Renal cortical epithelial cell (primary cell): ENCODE results near the gene OR52E2. TPM values are rescaled to one million over a fixed set of nuclear protein-coding genes. Genes with fewer than 3 reads are reported as not detected.
"Not testable (repeated sequence)": the region's sequence is repeated elsewhere in the genome, so short reads cannot be mapped to it uniquely, and the experiment has no call there.

Source experiments
- DNase-seq: peaks from one replicate; pipeline ENCODE4 v3.0.0-alpha.2; 2011; ENCODE audit warnings: low read depth
- total RNA-seq: library from RNA; depleted of rRNA; stranded (reverse); fragments of >200 nt; gene quantifications from 2 replicates; pipeline ENCODE4 v1.2.3, GENCODE V29; 2014

Gene OR52E2
- total RNA-seq, result not detected in 2 replicates

DNA sequence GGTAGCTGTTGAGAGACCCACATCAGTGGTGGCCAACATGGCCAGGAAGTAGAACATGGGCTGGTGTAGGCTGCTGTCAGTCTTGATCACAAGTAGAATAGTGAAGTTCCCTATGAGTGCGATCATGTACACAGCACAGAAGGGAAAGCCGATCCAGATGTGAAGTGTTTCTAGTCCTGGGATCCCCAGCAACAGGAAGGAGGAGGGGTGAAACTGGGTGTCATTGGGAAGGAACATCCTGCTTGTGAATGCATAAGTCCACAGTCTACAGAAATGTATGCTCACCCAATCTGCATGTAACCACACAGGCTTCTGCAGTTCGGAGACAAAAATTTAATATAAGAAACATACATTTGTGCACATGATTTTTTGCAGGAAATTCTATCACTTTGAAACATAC is at the start of gene OR52E2:
OR52E2 (minus strand) TSS at position 237 of the 400 bp plus-strand sequence; CDS start at position 237, 0 bp downstream.
- no peak for DNase-seq

DNA sequence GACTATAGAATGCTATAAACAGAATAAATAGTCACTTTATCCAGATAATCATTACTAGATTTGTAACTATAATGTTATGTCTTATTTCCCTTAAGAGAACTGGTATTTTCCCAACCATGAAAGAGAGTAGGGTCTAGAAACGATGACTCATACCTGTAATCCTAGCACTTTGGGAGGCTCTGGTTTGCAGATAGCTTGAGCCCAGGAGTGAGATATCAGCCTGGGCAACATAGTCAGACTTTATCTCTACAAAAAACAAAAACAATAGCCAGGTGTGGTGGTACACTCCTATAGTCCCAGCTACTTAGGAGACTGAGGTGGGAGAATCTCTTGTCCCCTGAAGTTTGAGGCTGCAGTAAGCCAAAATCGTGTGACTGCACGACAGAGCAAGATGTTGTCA is 47.9 kb upstream of the OR52E2 start:
- no peak for DNase-seq

DNA sequence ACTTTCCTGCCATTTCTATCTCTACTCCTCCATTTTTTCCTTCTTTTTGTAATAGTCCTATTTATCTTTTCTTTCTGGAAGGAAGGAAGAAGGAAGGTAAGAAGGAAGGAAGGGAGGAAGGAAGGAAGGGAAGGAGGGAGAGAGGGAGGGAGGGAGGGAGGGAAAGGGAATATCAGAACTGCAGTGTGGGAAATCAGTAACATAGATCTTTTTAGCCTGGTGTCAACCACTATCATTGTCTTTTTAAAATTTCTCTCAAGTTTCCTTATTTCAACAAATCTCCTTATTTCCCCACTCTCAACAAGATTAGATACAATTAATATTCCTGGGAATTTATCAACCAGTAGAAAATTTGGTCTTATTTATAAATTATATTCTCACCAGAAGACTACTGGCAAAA is 43.6 kb upstream of the OR52E2 start:
- no peak for DNase-seq

DNA sequence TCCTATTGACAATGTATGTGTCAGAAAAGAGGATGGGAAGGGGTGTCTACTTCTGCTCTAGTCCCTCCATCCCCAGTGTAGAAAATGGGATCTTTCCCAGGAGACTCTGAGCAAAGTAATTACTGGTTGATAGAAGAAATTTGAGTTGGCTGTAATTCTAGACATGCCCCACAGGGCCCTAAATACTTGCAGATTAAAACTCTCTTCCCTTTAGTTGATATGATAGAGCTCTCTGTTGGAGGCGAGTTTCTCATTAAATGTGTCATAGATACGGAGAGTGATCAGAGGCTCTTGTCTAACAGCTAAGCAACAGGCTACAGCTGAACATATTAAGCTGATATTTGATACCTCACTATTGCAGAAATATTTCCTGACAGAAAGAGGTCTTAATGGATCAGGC is 42.8 kb upstream of the OR52E2 start:
- no peak for DNase-seq

DNA sequence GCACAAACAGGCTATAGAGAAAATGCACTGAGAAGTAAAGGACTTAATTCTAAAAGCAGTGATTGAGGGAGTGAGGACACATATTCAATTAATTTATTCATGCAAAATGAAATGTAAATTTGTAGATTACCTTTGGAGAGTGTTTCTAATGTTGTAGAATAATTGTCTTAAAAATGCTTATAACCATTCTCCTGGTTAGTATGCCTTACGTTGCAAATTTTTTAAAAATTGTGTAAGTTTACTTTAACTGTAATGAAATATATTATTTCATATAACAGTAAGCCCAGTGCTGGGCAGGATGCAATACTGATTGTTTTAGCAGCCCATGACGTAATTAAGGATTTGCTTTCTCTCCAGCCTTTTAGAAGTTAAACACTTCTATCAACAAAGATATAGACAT is 36.6 kb upstream of the OR52E2 start:
- DNase-seq, result no peak

DNA sequence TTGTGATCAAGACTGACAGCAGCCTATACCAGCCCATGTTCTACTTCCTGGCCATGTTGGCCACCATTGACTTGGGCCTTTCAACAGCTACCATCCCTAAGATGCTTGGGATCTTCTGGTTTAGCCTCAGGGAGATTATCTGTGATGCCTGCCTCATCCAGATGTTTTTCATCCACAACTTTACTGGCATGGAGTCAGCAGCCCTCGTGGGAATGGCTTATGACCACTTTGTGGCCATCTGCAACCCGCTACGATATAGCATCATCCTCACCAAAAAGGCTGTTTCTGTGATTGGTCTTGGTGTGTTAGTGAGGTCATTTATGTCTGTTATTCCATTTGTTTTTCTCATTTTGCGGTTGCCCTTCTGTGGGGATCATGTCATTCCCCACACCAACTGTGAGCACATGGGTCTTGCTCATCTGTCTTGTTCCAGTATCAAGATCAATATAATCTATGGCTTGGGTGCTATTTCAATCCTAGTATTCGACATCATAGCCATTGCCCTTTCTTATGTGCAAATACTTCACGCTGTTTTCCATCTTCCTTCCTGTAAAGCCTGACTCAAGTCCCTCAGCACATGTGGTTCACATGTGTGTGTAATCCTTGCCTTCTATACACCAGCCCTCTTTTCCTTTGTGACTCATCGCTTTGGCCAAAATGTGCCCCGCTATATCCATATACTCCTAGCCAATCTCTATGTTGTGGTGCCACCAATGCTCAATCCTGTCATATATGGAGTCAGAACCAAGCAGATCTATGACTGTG is 33.6 kb upstream of the OR52E2 start:
- no peak for DNase-seq

DNA sequence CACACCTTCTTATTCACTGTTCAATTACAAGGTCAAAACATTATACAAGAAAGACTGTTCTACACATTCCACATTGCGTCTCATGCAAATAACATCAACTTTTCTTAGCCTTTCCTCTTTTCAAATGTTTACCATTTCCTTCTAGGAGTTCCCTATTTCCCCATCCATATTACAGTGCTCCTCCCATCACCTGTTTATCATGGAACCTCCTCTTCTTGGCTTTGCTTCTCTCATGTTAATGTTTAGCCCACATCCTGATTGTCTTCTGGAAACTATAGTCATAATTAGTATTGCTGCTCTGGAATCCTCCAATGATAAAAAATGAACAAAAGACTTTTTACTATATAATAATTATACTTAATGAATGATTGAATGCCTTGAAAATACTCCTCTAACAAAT is 31.2 kb upstream of the OR52E2 start:
- DNase-seq, result no peak

DNA sequence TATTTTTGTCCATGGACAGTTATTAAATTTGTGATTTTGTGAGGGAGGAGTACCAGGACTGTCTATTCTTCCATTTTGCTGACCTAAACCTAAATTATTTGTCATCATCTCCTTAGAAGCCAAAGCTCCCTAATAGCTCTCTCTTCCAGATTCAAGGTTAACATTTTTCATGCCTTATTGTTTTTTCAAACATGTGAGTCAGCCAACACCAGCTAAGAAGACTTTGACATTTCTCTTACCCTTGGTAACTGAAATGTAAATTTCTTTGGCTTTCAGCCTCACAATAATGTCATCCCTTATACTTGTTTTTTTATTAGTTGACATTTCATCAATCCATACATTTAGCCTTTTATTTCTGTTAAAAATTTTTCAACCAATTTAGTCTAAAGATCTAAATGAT is 29.1 kb upstream of the OR52E2 start:
- DNase-seq, result peak; percentile 18

DNA sequence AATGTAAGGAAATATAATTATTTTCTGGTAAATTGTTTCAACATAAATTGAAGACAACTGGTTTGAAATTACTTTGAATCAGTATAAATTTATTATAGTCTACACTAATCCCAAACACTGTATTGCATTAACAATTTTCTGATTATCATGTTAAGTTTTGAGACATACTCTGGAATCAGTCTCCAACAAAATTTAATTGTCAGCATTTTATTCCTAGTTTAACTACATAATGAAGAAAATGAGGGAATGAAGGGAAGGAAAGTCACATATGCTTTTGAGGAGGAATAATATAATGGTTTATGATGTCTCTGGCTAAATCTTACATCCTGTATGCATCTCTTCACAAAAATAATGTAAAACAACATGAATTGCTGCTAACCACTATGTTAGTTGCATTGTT is 24.2 kb upstream of the OR52E2 start:
- no peak for DNase-seq

DNA sequence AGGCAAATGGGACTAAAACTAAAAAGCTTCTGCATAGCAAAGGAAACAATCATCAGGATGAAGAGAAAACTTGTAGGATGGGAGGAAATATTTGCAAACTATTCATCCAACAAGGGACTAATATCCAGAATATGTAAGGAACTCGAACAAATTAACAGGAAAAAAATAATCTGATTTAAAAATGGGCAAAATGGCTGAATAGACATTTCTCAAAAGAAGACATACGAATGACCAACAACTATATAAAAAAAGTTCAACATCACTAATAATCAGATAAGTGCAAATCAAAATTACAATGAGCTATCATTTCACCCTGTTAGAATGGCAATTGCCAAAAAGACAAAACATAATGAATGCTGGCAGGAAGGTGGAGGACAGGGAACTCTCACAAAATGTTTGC is 22.0 kb upstream of the OR52E2 start:
- no peak for DNase-seq

DNA sequence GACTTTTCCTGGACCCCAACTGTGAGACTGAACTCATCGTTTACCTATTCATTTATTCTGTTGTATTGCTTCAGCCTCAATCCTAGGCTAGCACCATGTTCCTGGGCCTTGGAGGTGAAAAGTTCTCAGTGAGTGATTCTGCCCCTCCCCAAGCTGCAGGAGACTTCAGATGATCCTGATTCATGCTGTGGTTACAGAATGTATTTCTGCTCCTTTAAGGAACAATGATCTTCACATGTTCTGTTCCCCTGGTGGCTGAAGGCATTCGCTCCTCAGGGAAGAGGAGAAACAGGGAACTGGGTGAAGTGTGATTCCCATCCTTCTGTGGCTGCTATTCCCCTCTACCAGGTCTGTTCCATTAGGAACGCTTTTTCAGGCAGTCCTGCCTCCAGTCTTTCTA is 12.4 kb upstream of the OR52E2 start:
- peak; percentile 40 for DNase-seq

DNA sequence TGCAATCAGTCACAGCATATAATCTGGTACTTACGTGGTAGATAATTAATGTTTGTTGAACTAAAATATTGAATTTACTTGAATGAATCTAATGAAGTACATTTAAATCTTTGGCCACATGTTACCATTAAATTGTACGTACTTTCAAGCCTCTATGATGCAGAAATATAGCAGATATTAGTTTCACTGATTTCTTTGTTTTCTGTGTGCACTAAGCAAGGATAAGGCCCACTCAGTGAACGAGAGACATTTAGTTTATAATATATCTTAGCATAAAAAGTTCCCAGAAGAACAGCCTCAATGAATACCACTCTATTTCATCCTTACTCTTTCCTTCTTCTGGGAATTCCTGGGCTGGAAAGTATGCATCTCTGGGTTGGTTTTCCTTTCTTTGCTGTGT is 9.8 kb upstream of the OR52E2 start, which contains the start of gene OR52E1:
OR52E1 (plus strand) TSS at position 301 of the 400 bp plus-strand sequence.
- DNase-seq, result no peak

DNA sequence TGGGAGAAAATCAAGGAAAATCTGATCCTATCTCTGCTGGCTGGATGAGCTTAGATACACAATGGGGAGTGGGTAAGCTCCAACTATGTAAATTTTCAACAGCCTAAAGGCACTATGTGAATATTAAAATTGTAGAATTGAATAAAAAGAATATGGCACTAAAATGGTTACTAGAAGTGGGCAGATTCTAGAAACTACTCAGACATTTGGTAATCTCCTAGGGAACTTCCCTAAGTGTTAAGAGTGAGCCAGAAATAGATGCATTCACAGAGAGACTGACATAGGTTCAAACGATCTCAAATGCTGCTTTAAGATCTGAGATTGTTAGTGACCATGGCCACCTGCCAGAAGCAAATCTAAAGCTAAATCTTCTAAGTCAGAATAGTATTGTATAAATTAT is 5.6 kb upstream of the OR52E2 start:
- no peak for DNase-seq

DNA sequence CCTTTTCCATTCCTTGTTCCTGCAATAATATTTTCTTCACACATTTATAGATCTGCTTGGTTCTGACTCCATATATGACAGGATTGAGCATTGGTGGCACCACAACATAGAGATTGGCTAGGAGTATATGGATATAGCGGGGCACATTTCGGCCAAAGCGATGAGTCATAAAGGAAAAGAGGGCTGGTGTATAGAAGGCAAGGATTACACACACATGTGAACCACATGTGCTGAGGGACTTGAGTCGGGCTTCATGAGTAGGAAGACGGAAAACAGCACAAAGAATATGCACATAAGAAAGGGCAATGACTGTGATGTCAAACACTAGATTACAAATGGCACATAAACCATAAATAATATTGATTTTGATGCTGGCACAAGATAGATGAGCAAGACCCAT is 748 bp downstream of the OR52E2 start:
- DNase-seq, result not testable (repeated sequence)

DNA sequence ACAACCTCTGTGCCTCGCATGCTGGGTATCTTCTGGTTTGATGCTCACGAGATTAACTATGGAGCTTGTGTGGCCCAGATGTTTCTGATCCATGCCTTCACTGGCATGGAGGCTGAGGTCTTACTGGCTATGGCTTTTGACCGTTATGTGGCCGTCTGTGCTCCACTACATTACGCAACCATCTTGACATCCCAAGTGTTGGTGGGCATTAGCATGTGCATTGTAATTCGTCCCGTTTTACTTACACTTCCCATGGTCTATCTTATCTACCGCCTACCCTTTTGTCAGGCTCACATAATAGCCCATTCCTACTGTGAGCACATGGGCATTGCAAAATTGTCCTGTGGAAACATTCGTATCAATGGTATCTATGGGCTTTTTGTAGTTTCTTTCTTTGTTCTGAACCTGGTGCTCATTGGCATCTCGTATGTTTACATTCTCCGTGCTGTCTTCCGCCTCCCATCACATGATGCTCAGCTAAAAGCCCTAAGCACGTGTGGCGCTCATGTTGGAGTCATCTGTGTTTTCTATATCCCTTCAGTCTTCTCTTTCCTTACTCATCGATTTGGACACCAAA is 12.6 kb downstream of the OR52E2 start:
- DNase-seq, result no peak

DNA sequence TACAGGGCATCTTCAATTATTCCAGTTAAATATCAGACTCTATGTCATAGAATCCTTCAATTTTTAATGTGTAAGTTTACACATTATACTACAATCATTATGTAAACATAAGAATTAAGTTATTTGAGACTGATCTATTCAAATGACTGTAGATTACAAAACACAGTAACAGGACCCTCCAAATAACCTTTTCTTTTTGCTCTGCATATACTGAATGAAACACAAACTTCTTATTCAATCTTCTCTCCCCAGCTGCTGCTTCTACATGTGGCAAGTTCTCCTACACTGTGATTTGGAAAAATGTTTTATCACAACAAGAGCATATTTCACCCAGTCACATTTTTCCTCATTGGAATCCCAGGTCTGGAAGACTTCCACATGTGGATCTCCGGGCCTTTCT is 13.2 kb downstream of the OR52E2 start, which contains the start of gene OR52J3:
OR52J3 (plus strand) TSS at position 301 of the 400 bp plus-strand sequence; CDS start at position 301, 0 bp downstream.
- no peak for DNase-seq

DNA sequence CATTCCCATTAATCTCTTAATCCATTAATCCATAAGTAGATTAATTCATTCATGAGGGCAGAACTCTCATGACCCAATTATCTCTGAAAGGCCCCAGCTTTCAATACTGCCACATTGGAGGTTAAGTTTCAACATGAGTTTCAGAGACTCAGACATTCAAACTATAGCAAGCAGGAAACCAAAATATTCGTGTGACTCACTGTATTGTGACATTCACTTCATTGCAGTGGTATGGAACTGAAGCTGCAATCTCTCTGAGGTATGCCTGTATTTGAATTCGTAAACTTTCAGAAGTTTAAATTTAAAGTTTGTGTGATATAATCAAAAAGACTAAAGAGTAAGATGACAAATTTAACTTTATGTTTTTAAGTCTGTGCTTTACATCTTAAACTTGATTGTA is 16.0 kb downstream of the OR52E2 start:
- peak; percentile 43 for DNase-seq

DNA sequence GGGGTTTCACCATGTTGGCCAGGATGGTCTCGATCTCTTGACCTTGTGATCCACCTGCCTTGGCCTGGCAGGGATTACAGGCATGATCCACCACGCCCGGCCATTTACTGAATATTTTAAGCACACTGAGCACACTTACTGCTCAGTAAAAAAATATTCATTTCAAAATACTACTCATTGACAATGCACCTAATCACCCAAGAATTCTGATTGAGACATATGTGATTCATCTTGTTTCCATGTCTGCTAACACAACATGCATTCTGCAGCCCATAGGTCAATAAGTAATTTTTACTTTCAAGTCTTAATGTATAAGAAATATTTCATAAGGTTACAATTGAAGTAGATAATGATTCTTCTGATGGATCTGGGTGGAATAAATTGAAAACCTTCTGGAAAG is 17.3 kb downstream of the OR52E2 start:
- DNase-seq, result no peak

DNA sequence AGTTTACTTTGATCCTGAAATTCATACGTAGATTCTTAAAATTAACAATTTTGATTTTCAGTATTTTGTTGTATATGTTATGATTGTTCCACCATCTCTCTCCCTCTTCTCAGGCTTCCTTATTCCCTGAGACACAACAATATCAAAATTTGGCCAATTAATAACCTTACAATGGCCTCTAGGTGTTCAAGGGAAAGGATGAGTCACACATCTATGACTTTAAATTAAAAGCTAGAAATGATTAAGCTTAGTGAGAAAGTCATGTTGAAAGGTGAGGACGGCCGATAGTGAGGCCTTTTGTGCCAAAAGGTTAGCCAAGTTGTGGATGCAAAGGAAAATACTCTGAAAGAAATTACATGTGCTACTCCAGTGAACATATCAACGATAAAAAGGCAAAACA is 18.6 kb downstream of the OR52E2 start:
- DNase-seq, result peak; percentile 54

DNA sequence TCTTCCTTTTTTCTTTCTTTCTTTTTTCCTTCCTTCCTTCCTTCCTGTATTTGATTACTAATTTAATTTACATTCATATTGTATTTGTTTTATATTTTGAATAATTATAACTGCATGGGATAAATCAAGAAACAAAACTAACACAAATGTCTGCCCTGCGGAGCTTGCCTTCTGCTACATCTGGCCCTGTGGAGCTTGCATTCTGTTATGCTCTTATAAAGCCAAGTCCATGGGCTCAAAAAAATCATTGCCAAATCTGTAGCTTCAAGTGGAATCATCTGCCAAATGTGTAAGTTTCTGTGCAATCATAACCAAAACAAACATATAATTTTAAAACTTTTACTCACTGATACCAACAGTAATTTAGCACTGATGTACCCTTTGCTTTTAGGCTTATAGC is 21.1 kb downstream of the OR52E2 start:
- DNase-seq, result no peak

DNA sequence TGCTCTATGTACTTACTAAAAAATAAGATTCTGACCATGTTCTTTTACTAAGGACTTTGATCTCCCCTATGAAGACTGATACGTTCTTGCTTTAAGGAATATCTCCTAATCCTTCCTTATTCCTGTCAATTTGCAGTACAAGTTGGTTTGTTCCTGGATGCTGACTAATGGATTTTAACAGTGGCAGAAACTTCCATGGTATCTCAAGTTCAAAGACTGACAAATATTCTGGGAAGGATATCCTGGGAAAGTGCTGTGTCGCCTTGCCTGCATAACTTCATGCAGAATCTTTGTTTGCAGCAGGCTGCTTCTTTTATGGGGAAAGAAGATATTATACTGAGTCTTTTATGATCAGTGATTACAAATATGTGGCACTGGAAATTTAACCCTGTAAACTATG is 21.5 kb downstream of the OR52E2 start:
- no peak for DNase-seq

DNA sequence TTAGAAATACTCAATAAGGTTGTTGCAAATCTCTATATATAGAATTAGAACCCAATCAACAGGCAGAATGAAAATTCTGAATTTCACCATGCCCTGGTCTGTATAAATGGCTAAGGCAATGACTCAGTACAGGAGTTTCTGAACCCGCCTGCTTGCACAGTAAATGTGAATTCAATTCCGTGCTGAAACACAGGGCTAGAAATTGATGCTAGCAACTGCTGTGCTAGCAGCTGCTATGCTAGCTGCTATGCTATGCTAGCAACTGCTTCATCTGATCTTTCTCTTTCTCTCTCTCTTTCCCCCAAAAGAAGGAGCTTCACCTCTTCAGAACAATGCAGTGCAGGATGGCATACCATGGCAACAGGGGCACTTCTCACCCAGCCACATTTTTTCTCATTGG is 22.8 kb downstream of the OR52E2 start:
- DNase-seq, result no peak

DNA sequence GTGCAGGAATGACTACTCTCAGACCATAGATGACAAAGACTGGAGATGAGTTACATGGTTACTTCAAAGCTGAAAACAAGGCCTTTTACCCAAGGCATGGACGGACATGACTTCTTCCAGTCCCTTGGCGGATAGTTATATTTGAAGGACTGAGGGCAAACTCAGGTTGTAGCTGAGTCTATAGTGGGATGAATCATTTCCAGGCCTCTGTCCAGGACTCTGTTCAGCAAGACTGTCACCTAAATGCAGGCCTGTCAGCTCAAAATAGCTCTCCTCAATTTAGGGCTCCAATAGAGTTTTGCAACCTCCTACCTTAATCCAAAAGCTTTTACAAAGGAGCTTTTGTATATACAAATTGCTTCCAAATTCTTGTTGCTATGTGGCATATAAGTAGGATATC is 37.4 kb downstream of the OR52E2 start:
- DNase-seq, result no peak

DNA sequence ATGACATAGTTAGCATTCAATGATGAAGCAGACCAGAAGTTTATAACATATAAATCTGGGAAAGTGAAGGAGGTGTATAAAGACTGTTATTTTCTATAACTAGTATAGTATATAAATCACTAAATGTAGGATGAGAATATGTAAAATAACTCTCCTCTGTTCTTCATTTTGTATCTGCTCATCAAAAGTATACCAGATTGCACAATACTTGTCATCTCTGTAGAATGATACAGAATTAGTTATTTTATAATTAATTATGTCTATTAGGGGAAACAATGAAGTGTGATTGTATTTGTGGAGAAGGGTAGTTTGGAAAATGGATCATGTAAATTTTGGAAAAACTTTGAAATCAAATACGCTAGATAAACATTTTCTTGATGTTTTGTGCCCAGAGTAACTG is 46.4 kb downstream of the OR52E2 start:
- no peak for DNase-seq
